GM19372 (cell line): ENCODE data around the gene EHD1.

Experiments
- ATAC-seq: cut with Tn5 transposase; IDR thresholded peaks from one replicate; pipeline ENCODE4 v1.9.1; 2021; ENCODE audit warnings: mild to moderate bottlenecking, low read depth, moderate library complexity; ENCODE audit not compliant: unreplicated experiment

Gene EHD1

GRCh38 chr11:64891880-64892279, 13.5 kb upstream of the EHD1 start:
- no peak for ATAC-seq

GRCh38 chr11:64891215-64891848, 12.9 kb upstream of the EHD1 start:
- ATAC-seq, result no peak

DNA sequence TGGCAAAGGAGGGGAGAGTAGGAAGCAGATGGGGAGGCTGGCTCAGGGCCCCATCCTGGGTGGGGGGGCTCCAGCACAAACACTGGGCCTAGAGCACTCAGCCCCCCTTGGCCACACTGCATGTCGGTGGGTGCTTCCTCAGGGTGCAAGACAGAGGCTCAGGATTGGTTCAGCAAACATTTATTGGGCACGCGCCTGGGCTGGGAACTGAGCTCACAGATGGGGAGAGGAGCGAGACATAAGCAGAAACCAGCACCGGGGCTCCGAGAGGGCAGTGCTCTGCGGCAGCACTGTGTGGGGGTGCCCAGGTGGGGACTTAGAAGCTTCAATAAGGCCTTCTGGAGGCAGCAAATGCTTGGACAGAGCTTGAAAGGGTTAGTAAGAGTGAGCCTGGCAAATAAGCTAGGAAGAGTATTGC, 12.1 kb upstream of the EHD1 start:
- ATAC-seq, result no peak

- no peak for ATAC-seq
Measured at GRCh38 chr11:64888729-64889511, 10.5 kb upstream of the EHD1 start.

DNA sequence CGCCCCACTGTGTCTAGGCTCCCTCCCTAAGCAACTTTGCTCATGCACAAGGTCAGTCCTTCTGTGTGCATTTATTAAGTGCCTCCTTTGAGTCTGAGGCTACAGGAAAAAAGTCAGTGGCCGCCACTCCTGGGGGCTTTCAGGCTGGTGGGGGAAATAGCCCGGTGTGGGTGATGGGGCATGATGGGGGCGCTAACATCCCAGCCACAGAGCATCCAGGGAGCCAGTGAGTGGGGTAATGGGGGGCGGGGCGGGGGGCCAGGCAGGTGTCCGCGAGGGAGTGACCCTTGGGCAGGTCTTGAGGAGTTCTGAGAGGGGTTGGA, 9.9 kb upstream of the EHD1 start:
- no peak for ATAC-seq

- ATAC-seq, result peak; percentile 57
Measured at GRCh38 chr11:64887757-64888405, 9.5 kb upstream of the EHD1 start.

DNA sequence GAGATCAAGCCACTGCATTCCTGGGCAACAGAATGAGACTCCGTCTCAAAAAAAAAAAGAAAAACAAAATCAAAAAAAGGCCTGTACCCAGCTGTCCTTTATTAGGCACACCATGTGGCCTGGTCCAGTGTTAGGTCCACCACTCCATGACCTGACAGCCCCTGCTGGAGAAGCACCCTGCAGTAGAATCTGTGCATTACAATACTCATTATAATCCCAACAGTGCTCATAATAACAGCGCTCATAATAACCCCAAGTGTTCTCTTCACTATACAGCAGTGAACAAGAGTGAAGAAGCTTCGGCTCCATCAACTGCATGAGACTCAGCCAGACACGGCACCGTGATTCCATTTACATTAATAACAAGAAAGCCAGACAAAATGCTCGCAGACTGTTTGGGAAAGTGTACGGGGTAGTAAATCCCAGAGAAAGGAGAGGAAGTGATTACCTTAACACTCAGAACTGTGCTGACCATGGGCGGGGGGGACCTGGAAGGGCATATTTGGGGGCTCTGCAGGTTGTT, 8.9 kb upstream of the EHD1 start:
- no peak for ATAC-seq

DNA sequence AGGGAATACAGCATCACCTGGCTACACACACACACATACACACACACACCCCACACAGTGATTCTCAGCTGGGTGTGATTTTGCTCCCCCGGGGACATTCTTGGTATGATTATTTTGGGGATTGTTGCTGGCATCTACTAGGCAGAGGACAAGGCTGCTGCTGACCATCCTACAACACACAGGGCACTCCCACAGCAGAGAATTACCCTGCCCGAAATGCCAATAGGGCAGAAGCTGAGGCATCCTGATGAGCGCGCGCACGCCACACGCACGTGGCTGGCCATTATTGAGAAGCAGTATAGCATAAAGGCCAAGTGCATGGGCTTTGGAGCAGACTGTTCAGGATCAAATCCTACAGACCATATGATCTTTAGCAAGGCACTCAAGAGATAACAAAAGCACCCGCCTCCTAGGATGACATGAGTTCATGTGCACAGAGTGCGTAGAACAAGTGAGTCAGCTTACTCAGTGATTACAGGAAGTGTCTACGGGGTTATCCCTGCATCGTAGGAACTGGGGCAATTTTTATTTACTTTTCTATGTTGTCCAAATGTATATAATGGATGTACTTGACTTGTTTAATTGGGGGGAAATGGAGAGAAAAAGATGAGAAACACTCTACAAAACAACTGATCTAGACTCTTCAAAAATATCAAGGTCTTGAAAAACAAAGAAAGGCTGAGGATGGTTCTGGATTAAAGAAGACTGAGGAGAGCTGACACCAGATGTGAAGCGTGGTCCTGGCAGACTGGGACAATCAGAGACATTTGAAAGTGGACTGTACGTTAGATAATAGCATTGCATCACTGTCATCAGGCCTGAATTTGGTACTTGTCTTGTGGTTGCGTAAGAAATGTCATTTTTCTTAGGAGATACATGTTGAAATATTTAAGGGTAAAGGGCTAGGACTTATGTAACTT, 7.2 kb upstream of the EHD1 start:
- no peak for ATAC-seq

- no peak for ATAC-seq
Measured at GRCh38 chr11:64884019-64884418, 5.6 kb upstream of the EHD1 start.

- ATAC-seq, result no peak
Measured at GRCh38 chr11:64883575-64883974, 5.2 kb upstream of the EHD1 start.

GRCh38 chr11:64882243-64882642, 3.8 kb upstream of the EHD1 start:
- ATAC-seq, result no peak

DNA sequence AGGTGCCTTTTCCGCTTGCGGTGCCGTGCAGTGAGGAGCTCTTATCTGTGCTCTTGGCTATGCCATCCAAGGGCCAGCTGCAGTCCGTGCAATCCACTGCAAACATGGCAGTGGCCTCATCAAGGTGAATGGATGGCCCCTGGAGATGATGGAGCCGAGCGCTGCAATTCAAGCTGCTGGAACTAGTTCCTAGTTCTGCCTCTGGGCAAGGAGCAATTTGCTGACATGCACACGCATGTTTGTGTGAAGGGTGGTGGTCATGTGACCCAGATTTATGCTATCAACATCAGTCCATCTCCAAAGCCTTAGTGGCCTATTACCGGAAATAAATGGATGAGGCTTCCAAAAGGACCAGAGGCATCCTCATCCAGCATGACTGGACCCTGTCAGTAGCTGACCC, 3.1 kb upstream of the EHD1 start:
- ATAC-seq, result no peak

GRCh38 chr11:64880240-64881001, 2.0 kb upstream of the EHD1 start:
- no peak for ATAC-seq

- no peak for ATAC-seq
Measured at GRCh38 chr11:64879244-64879900, 951 bp upstream of the EHD1 start.

DNA sequence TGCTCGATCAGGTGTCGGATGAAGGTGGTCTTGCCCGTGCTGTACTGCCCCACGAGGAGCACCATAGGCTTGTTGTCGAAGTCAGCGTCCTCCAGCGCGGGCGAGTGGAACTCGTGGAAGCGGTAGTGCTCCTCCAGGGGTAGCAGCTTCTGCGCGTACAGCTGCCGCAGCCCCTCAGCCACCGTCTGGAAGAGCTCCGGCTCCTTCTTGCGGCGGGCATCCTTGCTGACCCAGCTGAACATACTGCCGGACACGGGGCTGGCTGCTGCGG, 263 bp downstream of the EHD1 start:
- ATAC-seq, result no peak

DNA sequence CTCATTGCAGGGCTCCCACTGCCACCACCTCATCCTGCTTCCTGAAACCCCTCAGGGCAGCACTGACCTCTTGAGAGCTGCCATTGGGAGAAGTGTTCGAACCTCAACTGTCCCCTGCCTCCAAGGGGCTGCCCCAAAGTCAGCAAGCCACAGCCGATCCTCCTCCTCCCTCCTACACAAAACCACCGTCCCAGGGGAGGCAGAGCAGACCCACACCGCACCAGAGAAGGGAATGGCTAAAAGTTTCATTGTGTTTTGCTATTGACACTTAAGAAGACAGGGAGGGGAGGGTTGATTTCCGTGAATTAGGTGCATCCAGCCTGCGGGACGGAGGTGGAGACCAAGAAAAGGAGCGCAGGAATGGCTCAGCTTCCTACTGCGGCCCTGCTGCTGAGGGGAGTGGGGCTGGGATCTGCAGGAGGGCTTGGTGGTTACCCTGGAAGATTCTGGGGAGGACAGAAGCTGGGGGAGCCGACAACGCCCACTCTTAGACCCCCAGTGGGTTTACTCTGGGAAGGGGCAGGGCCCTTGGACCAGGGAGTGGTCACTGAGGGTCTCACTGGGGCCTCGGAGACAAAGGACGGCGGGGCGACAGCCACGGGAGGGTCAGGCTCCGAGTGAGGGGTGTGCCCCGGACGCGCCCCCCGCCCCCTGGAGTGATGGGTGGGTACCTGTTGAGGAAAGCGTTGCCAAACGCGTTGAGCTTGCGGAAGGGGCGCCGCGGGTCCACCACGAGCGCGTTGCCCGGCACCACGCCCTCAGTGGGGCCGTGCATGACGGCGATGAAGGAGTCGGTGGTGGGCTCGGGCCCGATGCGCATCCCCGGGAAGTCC, 815 bp downstream of the EHD1 start:
- no peak for ATAC-seq

GRCh38 chr11:64876835-64877341, 1.5 kb downstream of the EHD1 start:
- ATAC-seq, result no peak

- ATAC-seq, result no peak
Measured at GRCh38 chr11:64876229-64876750, 2.1 kb downstream of the EHD1 start.
